ENCODE results near the gene GATAD2B. TPM values are rescaled to one million over a fixed set of nuclear protein-coding genes. Genes with fewer than 3 reads are reported as not detected.

Gene GATAD2B
- total RNA-seq, 4 donors from 2014 or later: 9.7 to 16.6 (median 12.0) TPM

GRCh38 chr1:153951183-153951582, 28.4 kb upstream of the GATAD2B start:
- Histone ChIP-seq H3K36me3 (peaks cover 35 to 81% (median 49%) of the 10 kb centered on the region in 3 donors), H3K9me3 (no peaks in the 10 kb centered on the region), H3K27ac (no peak overlapping the region), H3K4me1 (peaks cover 9 to 32% (median 13%) of the 10 kb centered on the region in 3 donors), H3K27me3 (no peaks in the 10 kb centered on the region), H3K4me3 (no peak overlapping the region)
- DNase-seq: no peak
- intact Hi-C loops (cut with DNase I): no loop called here
- 89 to 95% methylated on average over 11 of the region's 11 CpGs for WGBS, 2 donors
- TF ChIP-seq CTCF (IDR thresholded peaks at IDR 0.05): no peak
- TF ChIP-seq POLR2A (IDR thresholded peaks at IDR 0.05): no peak

- TF ChIP-seq CTCF (IDR thresholded peaks at IDR 0.05) (peak; percentile 90 to 99 (median 94)), POLR2A (IDR thresholded peaks at IDR 0.05) (no peak)
- intact Hi-C loops (cut with DNase I): no loop called here
- peak within 1 kb of the TSS; percentile 91 to 100 (median 96) for H3K27ac ChIP-seq
- H3K4me3 ChIP-seq: peak within 1 kb of the TSS; percentile 77 to 100 (median 90)
- H3K4me1 ChIP-seq: peaks cover 14 to 39% (median 21%) of the 10 kb centered on the region in 3 donors
- no peaks in the 10 kb centered on the region for H3K27me3 ChIP-seq
- no peaks in the 10 kb centered on the region for H3K9me3 ChIP-seq
- DNase-seq: no peak
- H3K36me3 ChIP-seq: peaks cover 10 to 69% (median 43%) of the 10 kb centered on the region in 3 donors
- 30 to 38% methylated on average over 5 to 8 of the region's 28 CpGs for WGBS, 2 donors
These were observed 24.0 kb upstream of the GATAD2B start, which contains the start of gene DENND4B for GRCh38 chr1:153946622-153947241. Gene DENND4B, minus strand, starts transcription at chr1:153946718. Its CDS starts 2,344 bp downstream, at chr1:153944374.

GRCh38 chr1:153945795-153946621, 23.2 kb upstream of the GATAD2B start:
- H3K36me3 ChIP-seq: peaks cover 3 to 69% (median 37%) of the 10 kb centered on the region in 3 donors
- H3K9me3 ChIP-seq: no peaks in the 10 kb centered on the region
- TF ChIP-seq CTCF (IDR thresholded peaks at IDR 0.05): no peak
- TF ChIP-seq POLR2A (IDR thresholded peaks at IDR 0.05): peak in 2 of 4 donors; percentile 31 to 48
- H3K27me3 ChIP-seq: no peaks in the 10 kb centered on the region
- H3K27ac ChIP-seq: peak overlapping the region; percentile 91 to 100 (median 96)
- WGBS, 2 donors: 0 to 5% methylated on average over 4 to 13 of the region's 95 CpGs
- DNase-seq: peak; percentile 72
- H3K4me1 ChIP-seq: peaks cover 14 to 39% (median 21%) of the 10 kb centered on the region in 3 donors
- intact Hi-C loops (cut with DNase I): no loop called here
- peak overlapping the region; percentile 77 to 100 (median 90) for H3K4me3 ChIP-seq

- no peak for DNase-seq
- peak overlapping the region; percentile 91 to 100 (median 96) for H3K27ac ChIP-seq
- TF ChIP-seq CTCF (IDR thresholded peaks at IDR 0.05): no peak
- TF ChIP-seq POLR2A (IDR thresholded peaks at IDR 0.05): peak in 1 of 4 donors; percentile 39
- no peaks in the 10 kb centered on the region for H3K9me3 ChIP-seq
- H3K36me3 ChIP-seq: peaks cover 0 to 69% (median 40%) of the 10 kb centered on the region in 3 donors
- intact Hi-C loops (cut with DNase I): no loop called here
- peak overlapping the region; percentile 77 to 100 (median 90) for H3K4me3 ChIP-seq
- H3K4me1 ChIP-seq: peaks cover 14 to 39% (median 21%) of the 10 kb centered on the region in 3 donors
- H3K27me3 ChIP-seq: no peaks in the 10 kb centered on the region
- WGBS, 2 donors: 17 to 22% methylated on average over 8 to 9 of the region's 12 CpGs
These were observed 22.5 kb upstream of the GATAD2B start for GRCh38 chr1:153945131-153945794.

Measured in esophagus squamous epithelium (tissue), 5 donors.